Left renal cortex interstitium (tissue), 4 donors: ENCODE data around the gene KLHL6. TPM values are rescaled to one million over a fixed set of nuclear protein-coding genes. Genes with fewer than 3 reads are reported as not detected.
"Not testable (repeated sequence)": the region's sequence is repeated elsewhere in the genome, so short reads cannot be mapped to it uniquely, and the experiment has no call there.

Source experiments
- DNase-seq, 4 donors: peaks; one replicate each; pipeline ENCODE4 v3.0.0-alpha.2; 2013; ENCODE audit warnings: low read depth in 4 of 4, low spot score in 2 of 4, missing footprints in 1 of 4
- polyA plus RNA-seq, 4 donors: library from polyadenylated mRNA; unstranded; fragments of 120-200 nt; gene quantifications; one replicate each; pipeline ENCODE4 v1.2.1, GENCODE V29; 2013; ENCODE audit not compliant: insufficient read length in 4 of 4

Gene KLHL6
- polyA plus RNA-seq, 4 donors, result 0.94 to 1.6 (median 1.4) TPM

GRCh38 chr3:183460081-183461055 is 95.1 kb downstream of the KLHL6 start:
- DNase-seq, result no peak

GRCh38 chr3:183455089-183455488 is 100.4 kb downstream of the KLHL6 start:
- DNase-seq, result no peak

- DNase-seq, result no peak
Observed at GRCh38 chr3:183454064-183454463, 101.4 kb downstream of the KLHL6 start.

- no peak for DNase-seq
Observed at GRCh38 chr3:183449791-183450190, 105.7 kb downstream of the KLHL6 start.

- no peak for DNase-seq
Observed at GRCh38 chr3:183449391-183449790, 106.1 kb downstream of the KLHL6 start.

GRCh38 chr3:183448369-183449128 is 107.0 kb downstream of the KLHL6 start:
- no peak for DNase-seq

GRCh38 chr3:183447206-183448001 is 108.1 kb downstream of the KLHL6 start:
- DNase-seq, result peak; percentile 83 to 93 (median 86)

GRCh38 chr3:183446838-183447205 is 108.7 kb downstream of the KLHL6 start:
- no peak for DNase-seq

GRCh38 chr3:183444748-183445147 is 110.8 kb downstream of the KLHL6 start:
- DNase-seq, result no peak

- no peak for DNase-seq
Observed at GRCh38 chr3:183443395-183444385, 111.8 kb downstream of the KLHL6 start.

- no peak for DNase-seq
Observed at GRCh38 chr3:183442994-183443393, 112.5 kb downstream of the KLHL6 start.

GRCh38 chr3:183440521-183440920 is 115.0 kb downstream of the KLHL6 start:
- DNase-seq, result not testable (repeated sequence)

GRCh38 chr3:183439515-183439914 is 116.0 kb downstream of the KLHL6 start:
- DNase-seq, result no peak

GRCh38 chr3:183438735-183439134 is 116.8 kb downstream of the KLHL6 start:
- DNase-seq, result no peak

- DNase-seq, result no peak
Observed at GRCh38 chr3:183437666-183438564, 117.6 kb downstream of the KLHL6 start.
